Hepatocyte (in vitro differentiated cells): ENCODE results near the gene SLMAP.

ENCODE experiments used
- CTCF ChIP-seq: fragments of 200-600 bp; sonication (generic); IDR thresholded peaks from 2 replicates; pipeline ENCODE4 v1.5.1; 2016; ENCODE audit warnings: antibody characterized with exemption, mild to moderate bottlenecking; ENCODE audit not compliant: poor library complexity
- EZH2 ChIP-seq: fragments of 200-600 bp; sonication (generic); IDR thresholded peaks from 2 replicates; pipeline ENCODE4 v1.6.1; 2016; ENCODE audit warnings: antibody characterized with exemption, mild to moderate bottlenecking, borderline replicate concordance
- EZH2phosphoT487 ChIP-seq: fragments of 200-600 bp; sonication (generic); IDR thresholded peaks from one replicate; pipeline ENCODE4 v1.6.1; 2018; ENCODE audit warnings: antibody characterized with exemption, mild to moderate bottlenecking, low read depth, moderate library complexity; ENCODE audit not compliant: unreplicated experiment, severe bottlenecking

- TF ChIP-seq CTCF, result no peak
- no peak for TF ChIP-seq EZH2
- TF ChIP-seq EZH2phosphoT487, result no peak
Observed at GRCh38 chr3:57942388-57942787, 186.3 kb downstream of the SLMAP start.
